MCF 10A (cell line): ENCODE results near the gene TMEM147. TPM values are rescaled to one million over a fixed set of nuclear protein-coding genes. Genes with fewer than 3 reads are reported as not detected.
"Not testable (repeated sequence)": the region's sequence is repeated elsewhere in the genome, so short reads cannot be mapped to it uniquely, and the experiment has no call there.

ENCODE experiments used
- BruUV-seq: library from RNA; stranded (reverse); fragments of 400-500 nt; replicated peaks from 2 replicates; lab custom pipeline; 2021; lab: Mats Ljungman, UMichigan
- CTCF ChIA-PET: fragments of 300-600 bp; sonication (Branson Sonifier 250); formaldehyde crosslinking; extraction: SDS; loops from one replicate; lab custom pipeline; 2021; ENCODE audit warnings: antibody characterized with exemption, inconsistent platforms; lab: Yijun Ruan, JAX
- POLR2A ChIA-PET: fragments of 300-600, 350-650 bp; sonication (Branson Sonifier 250); formaldehyde crosslinking; extraction: SDS; loops from one replicate; lab custom pipeline; 2020; ENCODE audit warnings: antibody characterized with exemption, inconsistent platforms; lab: Yijun Ruan, JAX
- DNase-seq: peaks from one replicate; pipeline ENCODE4 v3.0.0-alpha.2; 2018; ENCODE audit not compliant: unreplicated experiment
- H3K27ac Mint-ChIP-seq: one replicate; pipeline ENCODE4 v1.8.0; 2022; ENCODE audit warnings: mild to moderate bottlenecking, low read depth, mixed read lengths; ENCODE audit not compliant: unreplicated experiment
- H3K27me3 Mint-ChIP-seq: one replicate; pipeline ENCODE4 v1.8.0; 2022; ENCODE audit warnings: mixed read lengths; ENCODE audit not compliant: insufficient read depth, unreplicated experiment
- H3K36me3 Mint-ChIP-seq: one replicate; pipeline ENCODE4 v1.8.0; 2022; ENCODE audit warnings: mild to moderate bottlenecking, moderate library complexity, mixed read lengths; ENCODE audit not compliant: insufficient read depth, unreplicated experiment
- H3K4me1 Mint-ChIP-seq: one replicate; pipeline ENCODE4 v1.8.0; 2022; ENCODE audit warnings: mixed read lengths; ENCODE audit not compliant: insufficient read depth, unreplicated experiment
- H3K4me3 Mint-ChIP-seq: one replicate; pipeline ENCODE4 v1.8.0; 2022; ENCODE audit warnings: mild to moderate bottlenecking, moderate library complexity, mixed read lengths; ENCODE audit not compliant: unreplicated experiment
- H3K9me3 Mint-ChIP-seq: one replicate; pipeline ENCODE4 v1.8.0; 2022; ENCODE audit warnings: mixed read lengths; ENCODE audit not compliant: unreplicated experiment
- CTCF ChIP-seq: fragments of 200-600 bp; IDR thresholded peaks from one replicate; pipeline ENCODE4 v1.8.0; 2022; ENCODE audit warnings: antibody characterized with exemption, mild to moderate bottlenecking; ENCODE audit not compliant: unreplicated experiment
- intact Hi-C: fragments of 100-400 bp; cut with micrococcal nuclease; formaldehyde crosslinking; loops from 2 replicates; pipeline ENCODE4 v1.14.1; 2022
- total RNA-seq: library from RNA; stranded (reverse); gene quantifications from 2 replicates; pipeline ENCODE4 v1.2.3, GENCODE V29; 2022

Gene TMEM147
- total RNA-seq, 1 experiment from 2014 or later: 110 TPM

DNA sequence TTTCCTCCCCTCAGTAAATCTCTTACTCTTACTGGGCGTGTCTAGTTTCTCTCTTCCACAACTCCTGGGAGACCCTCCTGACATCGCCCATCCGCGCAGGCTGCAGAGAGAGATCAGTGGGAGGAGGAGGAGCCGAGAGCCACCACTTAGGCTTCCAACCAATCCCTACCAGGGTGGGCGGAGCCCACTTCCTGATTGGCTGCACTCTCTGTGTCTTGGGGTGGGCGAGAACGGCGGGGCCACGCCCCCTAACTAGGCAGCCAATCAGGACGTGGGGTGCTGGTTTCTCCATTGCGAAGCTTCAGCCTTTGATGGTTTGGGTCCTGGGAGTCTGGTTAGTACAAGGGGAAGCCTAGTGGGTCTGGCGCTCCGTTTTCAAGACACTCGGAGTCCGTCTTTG is 40.4 kb downstream of the TMEM147 start, which contains the start of gene PMIS2:
Gene PMIS2 (plus strand): TSS at position 326 of the 400 bp plus-strand sequence. CDS start 87 bp downstream, outside the sequence.
- H3K27ac Mint-ChIP-seq: no peak within 1 kb of the TSS
- no peak for TF ChIP-seq CTCF
- no peak within 1 kb of the TSS for H3K4me3 Mint-ChIP-seq
- ChIA-PET CTCF (no interaction called here), POLR2A (no interaction called here)
- no peaks in the 10 kb centered on the region for H3K36me3 Mint-ChIP-seq
- H3K9me3 Mint-ChIP-seq: no peaks in the 10 kb centered on the region
- no peaks in the 10 kb centered on the region for H3K4me1 Mint-ChIP-seq
- DNase-seq: peak; percentile 5
- no TSS peak for BruUV-seq
- peaks cover 27% of the 10 kb centered on the region for H3K27me3 Mint-ChIP-seq
- intact Hi-C loops: no loop called here

DNA sequence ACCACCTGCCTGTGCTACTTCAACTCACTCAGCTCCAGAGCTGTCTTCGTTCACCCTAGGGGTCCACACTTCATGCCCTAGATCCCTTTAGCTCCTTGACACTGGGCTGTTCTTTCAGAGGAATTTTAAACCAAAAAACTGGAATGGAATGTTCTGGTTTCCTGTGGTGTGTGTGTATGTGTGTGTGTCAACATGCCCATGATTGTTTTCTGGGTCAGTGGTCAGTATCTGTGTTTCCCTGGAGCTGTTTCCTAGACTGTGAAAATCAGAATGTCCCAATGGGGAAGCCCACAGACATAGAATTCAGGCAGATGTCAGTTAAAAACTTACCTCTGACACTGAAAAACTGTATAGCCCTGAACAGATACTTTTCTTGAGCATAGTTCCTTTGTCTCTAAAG is 41.9 kb downstream of the TMEM147 start:
- no peak for TF ChIP-seq CTCF
- no peak overlapping the region for H3K4me3 Mint-ChIP-seq
- no peak for DNase-seq
- BruUV-seq: no TSS peak
- intact Hi-C loops: no loop called here
- H3K27ac Mint-ChIP-seq: no peak overlapping the region
- H3K36me3 Mint-ChIP-seq: no peaks in the 10 kb centered on the region
- H3K4me1 Mint-ChIP-seq: no peaks in the 10 kb centered on the region
- H3K9me3 Mint-ChIP-seq: no peaks in the 10 kb centered on the region
- ChIA-PET POLR2A (interaction anchor here (0.7 kb wide), 2 partner anchors 131 to 158 kb away, joined by 3 read pairs; no protein-coding TSS in a partner anchor), CTCF (interaction anchor here (1.1 to 1.2 kb wide), 2 partner anchors 38 to 235 kb away, joined by 3 to 5 read pairs; no protein-coding TSS in a partner anchor)
- peaks cover 27% of the 10 kb centered on the region for H3K27me3 Mint-ChIP-seq

DNA sequence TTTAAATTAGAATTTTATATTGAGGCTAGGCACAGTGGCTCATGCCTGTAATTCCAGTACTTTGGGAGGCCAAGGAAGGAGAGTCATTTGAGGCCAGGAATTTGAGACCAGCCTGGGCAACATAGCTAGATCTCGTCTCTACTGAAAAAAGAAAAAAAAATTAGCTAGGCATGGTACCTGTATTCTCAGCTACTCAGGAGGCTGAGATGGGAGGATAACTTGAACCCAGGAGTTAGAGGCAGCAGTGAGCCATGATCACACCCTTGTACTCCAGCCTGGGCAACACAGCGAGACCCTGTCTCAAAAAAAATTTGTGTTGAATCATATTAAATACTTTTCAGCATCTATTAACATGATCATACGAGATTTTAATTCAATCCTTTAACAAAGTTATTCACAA is 45.4 kb downstream of the TMEM147 start:
- no peaks in the 10 kb centered on the region for H3K4me1 Mint-ChIP-seq

DNA sequence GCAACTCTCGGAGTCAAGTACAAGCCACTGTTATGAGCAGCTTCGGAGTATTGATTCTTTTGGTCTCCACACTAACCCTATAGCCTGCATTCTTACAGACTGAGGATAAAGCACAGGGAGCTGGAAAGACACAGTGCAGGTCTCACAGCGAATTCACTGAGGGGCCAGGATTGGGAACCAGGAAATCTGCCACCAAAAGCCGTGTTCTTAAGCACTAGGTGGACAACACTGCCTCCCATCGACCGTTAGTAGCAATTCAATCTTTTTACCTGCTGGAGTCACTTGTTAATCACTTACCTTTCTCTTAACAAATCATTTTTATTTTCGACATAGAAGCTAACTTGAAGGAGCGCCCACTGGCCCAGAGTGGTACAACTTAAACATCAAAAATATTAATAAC is 46.8 kb downstream of the TMEM147 start:
- intact Hi-C loops: no loop called here
- Mint-ChIP-seq H3K9me3 (no peaks in the 10 kb centered on the region), H3K4me1 (no peaks in the 10 kb centered on the region), H3K27ac (no peak overlapping the region), H3K27me3 (peaks cover 11% of the 10 kb centered on the region), H3K36me3 (no peaks in the 10 kb centered on the region), H3K4me3 (no peak overlapping the region)
- CTCF ChIA-PET: interaction anchor here (0.6 to 3.4 kb wide), 12 partner anchors 8 to 329 kb away, joined by 3 to 15 read pairs (median 6); partner anchors contain the start of gene DMKN
- peak; percentile 61 for DNase-seq
- POLR2A ChIA-PET: no interaction called here
- TF ChIP-seq CTCF: peak; percentile 54
- no TSS peak for BruUV-seq

More for the DNA sequence above, 45.4 kb downstream of the TMEM147 start:
- no peaks in the 10 kb centered on the region for H3K36me3 Mint-ChIP-seq
- TF ChIP-seq CTCF: no peak
- ChIA-PET CTCF (interaction anchor here (1.4 to 3.4 kb wide), 3 partner anchors 22 to 43 kb away, joined by 4 to 15 read pairs (median 7); partner anchors contain the start of gene HAUS5), POLR2A (no interaction called here)
- BruUV-seq: no TSS peak
- H3K27ac Mint-ChIP-seq: no peak overlapping the region
- no peaks in the 10 kb centered on the region for H3K9me3 Mint-ChIP-seq
- intact Hi-C loops: no loop called here
- DNase-seq: no peak
- H3K27me3 Mint-ChIP-seq: no peaks in the 10 kb centered on the region
- H3K4me3 Mint-ChIP-seq: no peak overlapping the region

DNA sequence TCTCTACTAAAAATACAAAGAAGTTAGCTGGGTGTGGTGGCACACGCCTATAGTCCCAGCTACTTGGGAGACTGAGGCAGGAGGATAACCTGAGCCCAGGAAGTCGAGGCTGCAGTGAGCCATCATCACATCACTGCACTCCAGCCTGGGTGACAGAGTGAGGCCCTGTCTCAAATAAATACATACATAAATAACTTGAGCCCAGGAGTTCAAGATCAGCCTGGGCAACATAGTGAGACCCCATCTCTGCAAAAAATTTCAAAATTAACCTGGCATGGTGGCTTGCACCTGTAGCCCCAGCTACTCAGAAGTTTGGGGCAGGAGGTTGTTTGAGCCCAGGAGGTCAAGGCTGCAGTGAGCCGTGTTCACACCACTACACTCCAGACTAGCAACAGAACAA is 49.6 kb downstream of the TMEM147 start:
- H3K27ac Mint-ChIP-seq, intact Hi-C loops, H3K36me3 Mint-ChIP-seq, DNase-seq, POLR2A ChIA-PET, H3K4me1 Mint-ChIP-seq, BruUV-seq, H3K4me3 Mint-ChIP-seq, H3K9me3 Mint-ChIP-seq: not testable (repeated sequence)
- CTCF ChIA-PET: interaction anchor here (0.7 kb wide), 1 partner anchor 419 kb away, joined by 4 read pairs; no protein-coding TSS in a partner anchor
- peaks cover 17% of the 10 kb centered on the region for H3K27me3 Mint-ChIP-seq
